Measurements from ENCODE around the gene GRIK1.

- TF ChIP-seq POLR2AphosphoS5 (IDR thresholded peaks at IDR 0.05; ENCODE audit: borderline replicate concordance, low read depth, low read length) (no peak), EZH2 (IDR thresholded peaks at IDR 0.05) (no peak)
Measured at GRCh38 chr21:29616209-29616751, 323.5 kb downstream of the GRIK1 start.

Measured in SK-N-MC (cell line).